ENCODE data around the gene TSPAN4. TPM values are rescaled to one million over a fixed set of nuclear protein-coding genes. Genes with fewer than 3 reads are reported as not detected.

TSPAN4 gene
- total and polyA plus RNA-seq, 7 donors: 11.4 to 38.5 (median 17.7) TPM

- no peak overlapping the region for H3K4me3 ChIP-seq
- DNase-seq (no peak), ATAC-seq (no peak)
- intact Hi-C loops (cut with DNase I): no loop called here
- no peaks in the 10 kb centered on the region for H3K27me3 ChIP-seq (ENCODE audit: insufficient read depth in 3 of 3, low read length in 2 of 3)
- H3K27ac ChIP-seq: no peak overlapping the region
- H3K36me3 ChIP-seq (ENCODE audit: insufficient read depth in 1 of 2, low read depth in 1 of 2): peaks cover 9 to 73% of the 10 kb centered on the region in 2 donors
- no peak for TF ChIP-seq CTCF (IDR thresholded peaks at IDR 0.05)
- H3K4me1 ChIP-seq: no peaks in the 10 kb centered on the region
- 86 to 94% (median 92%) methylated on average over 7 of the region's 7 CpGs for WGBS, 3 donors
- H3K9me3 ChIP-seq: no peaks in the 10 kb centered on the region
Observed at GRCh38 chr11:900545-900944, 57.9 kb downstream of the TSPAN4 start.

- Histone ChIP-seq H3K27me3 (ENCODE audit: insufficient read depth in 3 of 3, low read length in 2 of 3) (no peaks in the 10 kb centered on the region), H3K4me1 (no peaks in the 10 kb centered on the region), H3K27ac (no peak overlapping the region), H3K36me3 (ENCODE audit: insufficient read depth in 1 of 2, low read depth in 1 of 2) (peaks cover 9 to 75% of the 10 kb centered on the region in 2 donors), H3K9me3 (no peaks in the 10 kb centered on the region), H3K4me3 (no peak overlapping the region)
- DNase-seq (no peak), ATAC-seq (no peak)
- no peak for TF ChIP-seq CTCF (IDR thresholded peaks at IDR 0.05)
- intact Hi-C loops (cut with DNase I): no loop called here
- WGBS, 3 donors: 88 to 91% (median 91%) methylated on average over 19 of the region's 19 CpGs
Observed at GRCh38 chr11:901452-902061, 58.9 kb downstream of the TSPAN4 start.

- no peak overlapping the region for H3K4me3 ChIP-seq
- H3K27me3 ChIP-seq (ENCODE audit: insufficient read depth in 3 of 3, low read length in 2 of 3): no peaks in the 10 kb centered on the region
- no peak for TF ChIP-seq CTCF (IDR thresholded peaks at IDR 0.05)
- no peaks in the 10 kb centered on the region for H3K9me3 ChIP-seq
- DNase-seq: no peak
- H3K4me1 ChIP-seq: peaks cover 5% of the 10 kb centered on the region
- ATAC-seq: no peak
- H3K27ac ChIP-seq: no peak overlapping the region
- WGBS, 3 donors: 89 to 93% (median 91%) methylated on average over 6 to 7 of the region's 7 CpGs
- peaks cover 9 to 61% of the 10 kb centered on the region in 2 donors for H3K36me3 ChIP-seq (ENCODE audit: insufficient read depth in 1 of 2, low read depth in 1 of 2)
- intact Hi-C loops (cut with DNase I): no loop called here
Observed at GRCh38 chr11:904380-904779, 61.7 kb downstream of the TSPAN4 start.

GRCh38 chr11:905952-906351 lies 63.3 kb downstream of the TSPAN4 start:
- Histone ChIP-seq H3K27ac (no peak overlapping the region), H3K4me3 (no peak overlapping the region), H3K36me3 (ENCODE audit: insufficient read depth in 1 of 2, low read depth in 1 of 2) (peaks cover 7 to 45% of the 10 kb centered on the region in 2 donors), H3K9me3 (no peaks in the 10 kb centered on the region), H3K27me3 (ENCODE audit: insufficient read depth in 3 of 3, low read length in 2 of 3) (no peaks in the 10 kb centered on the region), H3K4me1 (peaks cover 12% of the 10 kb centered on the region)
- ATAC-seq: no peak
- intact Hi-C loops (cut with DNase I): loop anchor here in 1 of 2 donors (5.0 kb wide), 1 partner anchor 59 kb away; no protein-coding TSS in a partner anchor
- no peak for DNase-seq
- no peak for TF ChIP-seq CTCF (IDR thresholded peaks at IDR 0.05)
- WGBS, 3 donors: 74 to 86% (median 76%) methylated on average over 7 of the region's 7 CpGs

- no peak overlapping the region for H3K4me3 ChIP-seq
- ATAC-seq: no peak
- WGBS, 3 donors: 80 to 88% (median 81%) methylated on average over 2 of the region's 2 CpGs
- H3K4me1 ChIP-seq: peaks cover 15% of the 10 kb centered on the region
- intact Hi-C loops (cut with DNase I): loop anchor here in 1 of 2 donors (5.0 kb wide), 1 partner anchor 60 kb away; no protein-coding TSS in a partner anchor
- peaks cover 4 to 28% of the 10 kb centered on the region in 2 donors for H3K36me3 ChIP-seq (ENCODE audit: insufficient read depth in 1 of 2, low read depth in 1 of 2)
- no peak for DNase-seq
- H3K9me3 ChIP-seq: no peaks in the 10 kb centered on the region
- no peak for TF ChIP-seq CTCF (IDR thresholded peaks at IDR 0.05)
- no peak overlapping the region for H3K27ac ChIP-seq
- no peaks in the 10 kb centered on the region for H3K27me3 ChIP-seq (ENCODE audit: insufficient read depth in 3 of 3, low read length in 2 of 3)
Observed at GRCh38 chr11:907668-908067, 65.0 kb downstream of the TSPAN4 start.
